AG04450 (cell line): ENCODE measurements around the gene PNPLA5. TPM values are rescaled to one million over a fixed set of nuclear protein-coding genes. Genes with fewer than 3 reads are reported as not detected.

Experiments
- CTCF ChIA-PET: fragments of 300-600, 350-600 bp; formaldehyde crosslinking; extraction: SDS; loops from one replicate; lab custom pipeline; 2022; ENCODE audit warnings: antibody characterized with exemption, inconsistent platforms; lab: Charles Lee
- POLR2A ChIA-PET: fragments of 350-600 bp; formaldehyde crosslinking; extraction: SDS; loops from one replicate; lab custom pipeline; 2021; ENCODE audit warnings: antibody characterized with exemption, inconsistent platforms; lab: Yijun Ruan, JAX
- DNase-seq: peaks from one replicate; pipeline ENCODE4 v3.0.0-alpha.2; 2011; ENCODE audit warnings: low read depth, low spot score
- H3K27ac ChIP-seq: one replicate; pipeline ENCODE4 v1.5.1; 2012; ENCODE audit warnings: low read depth, low read length, control low read depth
- H3K27me3 ChIP-seq: one replicate; pipeline ENCODE4 v1.6.0; 2012; ENCODE audit warnings: low read length; ENCODE audit not compliant: control insufficient read depth, insufficient read depth
- H3K4me3 ChIP-seq: 2 replicates; pipeline ENCODE4 v1.5.1; 2011; ENCODE audit warnings: mild to moderate bottlenecking, low read depth, low read length, control low read depth
- H3K9me3 ChIP-seq: 2 replicates; pipeline ENCODE4 v1.5.1; 2012; ENCODE audit warnings: low read length; ENCODE audit not compliant: control insufficient read depth, insufficient read depth
- CTCF ChIP-seq: IDR thresholded peaks from 2 replicates; pipeline ENCODE4 v1.5.1; 2011; ENCODE audit warnings: low read depth, low read length, control low read depth, inconsistent platforms
- polyA plus RNA-seq: library from polyadenylated mRNA; depleted of rRNA; stranded (reverse); fragments of >200 nt; gene quantifications from 2 replicates; pipeline ENCODE4 v1.2.3, GENCODE V29; 2011

PNPLA5 gene
- polyA plus RNA-seq, 1 experiment: 0.12 TPM

GRCh38 chr22:43860831-43861230 is 31.0 kb downstream of the PNPLA5 start:
- Histone ChIP-seq H3K27me3 (peaks cover 14% of the 10 kb centered on the region), H3K27ac (no peak overlapping the region), H3K4me3 (no peak overlapping the region), H3K9me3 (no peaks in the 10 kb centered on the region; the same call in 1 of the 2 replicates)
- TF ChIP-seq CTCF: no peak
- ChIA-PET POLR2A (no interaction called here), CTCF (no interaction called here)
- DNase-seq: no peak

GRCh38 chr22:43860126-43860525 is 31.7 kb downstream of the PNPLA5 start:
- POLR2A ChIA-PET: no interaction called here
- CTCF ChIA-PET: no interaction called here
- no peak for DNase-seq
- no peaks in the 10 kb centered on the region; the same call in 1 of the 2 replicates for H3K9me3 ChIP-seq
- H3K27me3 ChIP-seq: peaks cover 14% of the 10 kb centered on the region
- TF ChIP-seq CTCF: no peak
- H3K4me3 ChIP-seq: no peak overlapping the region
- H3K27ac ChIP-seq: no peak overlapping the region

GRCh38 chr22:43859621-43860020 is 32.2 kb downstream of the PNPLA5 start:
- Histone ChIP-seq H3K4me3 (no peak overlapping the region), H3K27ac (no peak overlapping the region), H3K9me3 (no peaks in the 10 kb centered on the region; the same call in 1 of the 2 replicates), H3K27me3 (peaks cover 15% of the 10 kb centered on the region)
- POLR2A ChIA-PET: no interaction called here
- TF ChIP-seq CTCF: no peak
- no peak for DNase-seq
- CTCF ChIA-PET: no interaction called here

- Histone ChIP-seq H3K27me3 (peaks cover 18% of the 10 kb centered on the region), H3K27ac (no peak overlapping the region), H3K4me3 (no peak overlapping the region), H3K9me3 (no peaks in the 10 kb centered on the region; the same call in 1 of the 2 replicates)
- TF ChIP-seq CTCF: no peak
- ChIA-PET CTCF (no interaction called here), POLR2A (no interaction called here)
- no peak for DNase-seq
These were observed 32.6 kb downstream of the PNPLA5 start for GRCh38 chr22:43859176-43859575.

GRCh38 chr22:43858156-43858895 is 33.5 kb downstream of the PNPLA5 start:
- POLR2A ChIA-PET: interaction anchor here (0.7 kb wide), 1 partner anchor 48 kb away, joined by 3 read pairs; no protein-coding TSS in a partner anchor
- Histone ChIP-seq H3K4me3 (no peak overlapping the region), H3K27ac (no peak overlapping the region), H3K9me3 (no peaks in the 10 kb centered on the region; the same call in 1 of the 2 replicates), H3K27me3 (peaks cover 18% of the 10 kb centered on the region)
- DNase-seq: no peak
- TF ChIP-seq CTCF: no peak
- CTCF ChIA-PET: no interaction called here
